Ascending aorta (tissue), 2 donors: ENCODE data around the gene PCMT1. TPM values are rescaled to one million over a fixed set of nuclear protein-coding genes. Genes with fewer than 3 reads are reported as not detected.

Experiments used
- DNase-seq, 2 donors: peaks; one replicate each; pipeline ENCODE4 v3.0.0-alpha.2; 2019; ENCODE audit warnings: low spot score in 2 of 2
- H3K27ac ChIP-seq, 2 donors: fragments of 200-600 bp; sonication (generic); one replicate each; pipeline ENCODE4 v1.5.1; 2016 to 2017; ENCODE audit warnings: mild to moderate bottlenecking in 1 of 2
- H3K27me3 ChIP-seq: fragments of 200-600 bp; sonication (generic); one replicate; pipeline ENCODE4 v1.5.1; 2017
- H3K36me3 ChIP-seq, 2 donors: fragments of 200-600 bp; sonication (generic); one replicate each; pipeline ENCODE4 v1.5.1; 2016
- H3K4me1 ChIP-seq, 2 donors: fragments of 200-600 bp; sonication (generic); one replicate each; pipeline ENCODE4 v1.5.1; 2016 to 2017; ENCODE audit warnings: mild to moderate bottlenecking in 1 of 2
- H3K4me3 ChIP-seq, 2 donors: fragments of 200-600 bp; sonication (generic); one replicate each; pipeline ENCODE4 v1.5.1; 2016 to 2017; ENCODE audit warnings: mild to moderate bottlenecking in 1 of 2
- H3K9me3 ChIP-seq, 2 donors: fragments of 200-600 bp; sonication (generic); one replicate each; pipeline ENCODE4 v1.5.1; 2016
- CTCF ChIP-seq, 3 experiments: fragments of 200-600 bp in 2 of 3; fragments of 450-650 bp in 1 of 3; sonication (generic) in 2 of 3; IDR thresholded peaks; one replicate each; pipeline ENCODE4 v1.5.1; 2016 to 2019; ENCODE audit warnings: antibody characterized with exemption in 3 of 3, mild to moderate bottlenecking in 1 of 3, moderate library complexity in 1 of 3
- intact Hi-C: fragments of 100-400 bp; cut with DNase I; formaldehyde crosslinking; loops from one replicate; pipeline ENCODE4 v1.15.1; 2023
- total RNA-seq: library from RNA; depleted of rRNA; stranded (reverse); fragments of >200 nt; gene quantifications from one replicate; pipeline ENCODE4 v1.1.0, GENCODE V29; 2016

The PCMT1 gene
- total RNA-seq: 23.5 TPM

GRCh38 chr6:149749594-149750135 lies at the start of gene PCMT1:
Gene PCMT1 (plus strand): TSS chr6:149749741. CDS start chr6:149749902, 161 bp downstream.
- peak within 1 kb of the TSS; percentile 85 to 96 for H3K4me3 ChIP-seq
- H3K9me3 ChIP-seq: no peaks in the 10 kb centered on the region
- H3K27ac ChIP-seq: peak within 1 kb of the TSS; percentile 86 to 90
- no peaks in the 10 kb centered on the region for H3K36me3 ChIP-seq
- no peaks in the 10 kb centered on the region for H3K27me3 ChIP-seq
- intact Hi-C loops: loop anchor here (2.0 to 10.0 kb wide), 2 partner anchors 113 to 175 kb away; partner anchors contain the start of gene RAET1G
- DNase-seq: peak; percentile 71 to 94
- TF ChIP-seq CTCF (IDR thresholded peaks at IDR 0.05): no peak
- H3K4me1 ChIP-seq: peaks cover 0 to 18% of the 10 kb centered on the region in 2 donors

- no peak for DNase-seq
- Histone ChIP-seq H3K4me1 (peaks cover 0 to 13% of the 10 kb centered on the region in 2 donors), H3K9me3 (no peaks in the 10 kb centered on the region), H3K27me3 (no peaks in the 10 kb centered on the region), H3K36me3 (peaks cover 0 to 12% of the 10 kb centered on the region in 2 donors), H3K4me3 (no peak overlapping the region), H3K27ac (no peak overlapping the region)
- intact Hi-C loops: no loop called here
- no peak for TF ChIP-seq CTCF (IDR thresholded peaks at IDR 0.05)
Measured at GRCh38 chr6:149701714-149702113, 47.8 kb upstream of the PCMT1 start.

- DNase-seq: no peak
- H3K36me3 ChIP-seq: no peaks in the 10 kb centered on the region
- no peak for TF ChIP-seq CTCF (IDR thresholded peaks at IDR 0.05)
- H3K27ac ChIP-seq: no peak overlapping the region
- H3K27me3 ChIP-seq: no peaks in the 10 kb centered on the region
- H3K4me1 ChIP-seq: peaks cover 4 to 20% of the 10 kb centered on the region in 2 donors
- H3K9me3 ChIP-seq: no peaks in the 10 kb centered on the region
- intact Hi-C loops: no loop called here
- no peak overlapping the region for H3K4me3 ChIP-seq
Measured at GRCh38 chr6:149711711-149712110, 37.8 kb upstream of the PCMT1 start.

GRCh38 chr6:149714442-149714841 lies 35.1 kb upstream of the PCMT1 start:
- H3K27me3 ChIP-seq: no peaks in the 10 kb centered on the region
- H3K4me1 ChIP-seq: peaks cover 4 to 20% of the 10 kb centered on the region in 2 donors
- no peak for DNase-seq
- H3K4me3 ChIP-seq: no peak overlapping the region
- no peaks in the 10 kb centered on the region for H3K9me3 ChIP-seq
- no peak overlapping the region for H3K27ac ChIP-seq
- intact Hi-C loops: no loop called here
- H3K36me3 ChIP-seq: no peaks in the 10 kb centered on the region
- no peak for TF ChIP-seq CTCF (IDR thresholded peaks at IDR 0.05)

- intact Hi-C loops: loop anchor here (2.0 to 5.0 kb wide), 3 partner anchors 68 to 169 kb away; partner anchors contain the start of genes GINM1, KATNA1 and PPIL4
- no peak for TF ChIP-seq CTCF (IDR thresholded peaks at IDR 0.05)
- Histone ChIP-seq H3K27ac (peak overlapping the region; percentile 100), H3K27me3 (no peaks in the 10 kb centered on the region), H3K36me3 (no peaks in the 10 kb centered on the region), H3K4me1 (peaks cover 4 to 20% of the 10 kb centered on the region in 2 donors), H3K4me3 (peak overlapping the region; percentile 97), H3K9me3 (no peaks in the 10 kb centered on the region)
- no peak for DNase-seq
Measured at GRCh38 chr6:149716181-149716963, 33.2 kb upstream of the PCMT1 start.
